ENCODE results near the gene ASZ1.

ASZ1 gene

GRCh38 chr7:117403737-117404136 lies 23.6 kb downstream of the ASZ1 start:
- no peak for TF ChIP-seq CTCF (IDR thresholded peaks at IDR 0.05; ENCODE audit: low read depth, low read length, missing control alignments)
- DNase-seq (ENCODE audit: extremely low read depth, low read depth): no peak
- H3K4me3 ChIP-seq (replicated peaks; ENCODE audit: low read depth, low read length): no peak overlapping the region

GRCh38 chr7:117402109-117402508 lies 25.2 kb downstream of the ASZ1 start:
- no peak for DNase-seq (ENCODE audit: extremely low read depth, low read depth)
- no peak overlapping the region for H3K4me3 ChIP-seq (replicated peaks; ENCODE audit: low read depth, low read length)
- TF ChIP-seq CTCF (IDR thresholded peaks at IDR 0.05; ENCODE audit: low read depth, low read length, missing control alignments): no peak

- TF ChIP-seq CTCF (IDR thresholded peaks at IDR 0.05; ENCODE audit: low read depth, low read length, missing control alignments): peak; percentile 28
- DNase-seq (ENCODE audit: extremely low read depth, low read depth): no peak
- H3K4me3 ChIP-seq (replicated peaks; ENCODE audit: low read depth, low read length): no peak overlapping the region
Observed at GRCh38 chr7:117401293-117402002, 25.8 kb downstream of the ASZ1 start.

- H3K4me3 ChIP-seq (replicated peaks; ENCODE audit: low read depth, low read length): no peak overlapping the region
- no peak for DNase-seq (ENCODE audit: extremely low read depth, low read depth)
- TF ChIP-seq CTCF (IDR thresholded peaks at IDR 0.05; ENCODE audit: low read depth, low read length, missing control alignments): peak; percentile 16
Observed at GRCh38 chr7:117399820-117400422, 27.4 kb downstream of the ASZ1 start.

GRCh38 chr7:117395743-117396142 lies 31.6 kb downstream of the ASZ1 start:
- TF ChIP-seq CTCF (IDR thresholded peaks at IDR 0.05; ENCODE audit: low read depth, low read length, missing control alignments): no peak
- no peak overlapping the region for H3K4me3 ChIP-seq (replicated peaks; ENCODE audit: low read depth, low read length)
- no peak for DNase-seq (ENCODE audit: extremely low read depth, low read depth)

- no peak for DNase-seq (ENCODE audit: extremely low read depth, low read depth)
- H3K4me3 ChIP-seq (replicated peaks; ENCODE audit: low read depth, low read length): no peak overlapping the region
- TF ChIP-seq CTCF (IDR thresholded peaks at IDR 0.05; ENCODE audit: low read depth, low read length, missing control alignments): no peak
Observed at GRCh38 chr7:117393781-117394180, 33.5 kb downstream of the ASZ1 start.
